ENCODE data around the gene KRT76.

Gene KRT76

GRCh38 chr12:52730383-52730782 is 46.8 kb downstream of the KRT76 start:
- no peak for DNase-seq (ENCODE audit: low read depth)

GRCh38 chr12:52729147-52729546 is 48.0 kb downstream of the KRT76 start:
- no peak for DNase-seq (ENCODE audit: low read depth)

GRCh38 chr12:52728374-52728773 is 48.8 kb downstream of the KRT76 start:
- no peak for DNase-seq (ENCODE audit: low read depth)

GRCh38 chr12:52727037-52727436 is 50.1 kb downstream of the KRT76 start:
- no peak for DNase-seq (ENCODE audit: low read depth)

- DNase-seq (ENCODE audit: low read depth) = no peak
Observed at GRCh38 chr12:52726451-52726850, 50.7 kb downstream of the KRT76 start.

GRCh38 chr12:52724384-52724783 is 52.8 kb downstream of the KRT76 start:
- no peak for DNase-seq (ENCODE audit: low read depth)

GRCh38 chr12:52722680-52723079 is 54.5 kb downstream of the KRT76 start:
- no peak for DNase-seq (ENCODE audit: low read depth)

- no peak for DNase-seq (ENCODE audit: low read depth)
Observed at GRCh38 chr12:52721838-52722470, 55.2 kb downstream of the KRT76 start.

- no peak for DNase-seq (ENCODE audit: low read depth)
Observed at GRCh38 chr12:52720365-52720886, 56.7 kb downstream of the KRT76 start.

Measured in activated T-helper 9 cell treated with anti-CD3 and anti-CD28 coated beads, Interleukin-2, amount 50 U/mL, for 16 hours (primary cell).